Right cardiac atrium (tissue), 5 donors: ENCODE measurements around the gene KRT80. TPM values are rescaled to one million over a fixed set of nuclear protein-coding genes. Genes with fewer than 3 reads are reported as not detected.
A peak's percentile ranks its signal among the peaks of the same experiment; 100 is the strongest.
"Not testable (repeated sequence)": the region's sequence is repeated elsewhere in the genome, so short reads cannot be mapped to it uniquely, and the experiment has no call there.

Source experiments
- ATAC-seq, 2 donors: fragments of 200-7000 bp; cut with Tn5 transposase; one replicate each; pipeline versions ENCODE4 v1.8.0 to v1.9.1; 2020; ENCODE audit warnings: moderate library complexity in 2 of 2, mild to moderate bottlenecking in 1 of 2
- DNase-seq, 3 donors: peaks; one replicate each; pipeline ENCODE4 v3.0.0-alpha.2; 2020
- H3K27ac ChIP-seq: one replicate; pipeline ENCODE4 v1.5.1; 2013; ENCODE audit warnings: mild to moderate bottlenecking, low read length, control low read depth, moderate library complexity
- H3K27me3 ChIP-seq: one replicate; pipeline ENCODE4 v1.6.1; 2013; ENCODE audit not compliant: control insufficient read depth, insufficient read depth
- H3K4me1 ChIP-seq: one replicate; pipeline ENCODE4 v1.6.1; 2013; ENCODE audit warnings: low read length; ENCODE audit not compliant: control insufficient read depth, insufficient read depth
- H3K4me3 ChIP-seq: one replicate; pipeline ENCODE4 v1.5.1; 2013; ENCODE audit warnings: low read length, control low read depth
- H3K9me3 ChIP-seq: one replicate; pipeline ENCODE4 v1.6.1; 2013; ENCODE audit warnings: low read length; ENCODE audit not compliant: control insufficient read depth
- WGBS: extraction: QIAGEN DNeasy Blood & Tissue Kit; methylation state at CpG from one replicate; pipeline ENCODE4 v1.1.7; 2013; 5-methylcytosine and 5-hydroxymethylcytosine counted together
- intact Hi-C, 4 donors: fragments of 100-400 bp; cut with DNase I; formaldehyde crosslinking; loops; one replicate each; pipeline versions ENCODE4 v1.11.0 to v1.14.0; 2022 to 2023
- long read RNA-seq, 4 donors: library from polyadenylated mRNA; unstranded; transcript quantifications; one replicate each; pipeline ENCODE4 v2.0.0, GENCODE V29; 2020 to 2021
- polyA plus RNA-seq: library from polyadenylated mRNA; stranded (reverse); fragments of 200-250 nt; gene quantifications from one replicate; pipeline ENCODE4 v1.2.3, GENCODE V29; 2013
- total RNA-seq, 4 donors: library from RNA; stranded (reverse); fragmentation: NEBNext Ultra II Directional; extraction: Animal tissue kit (Norgen Biotek cat#: 25700); gene quantifications; one replicate each; pipeline ENCODE4 v1.2.1, GENCODE V29; 2021
- donor health status: healthy with polysubstance abuse.
- donor health status: DM: no; HTN: yes; CAD: no.
- donor health status: DM: no; HTN: no; CAD: no.
- donor health status: DM: no; HTN: yes; CAD: no; lungs with severe emphysema.
- donor health status: DM: yes; HTN: yes; CAD: no.

KRT80 gene
- total RNA-seq (under 1 TPM in 1 of 4 donors, not detected in 3; 0.06 TPM), polyA plus RNA-seq (0.05 TPM)
- long read RNA-seq, donor 1, result 0 reads
- long read RNA-seq, donor 2, result 0 reads
- long read RNA-seq, donor 3, result 0 reads
- long read RNA-seq, donor 4, result 0 reads

DNA sequence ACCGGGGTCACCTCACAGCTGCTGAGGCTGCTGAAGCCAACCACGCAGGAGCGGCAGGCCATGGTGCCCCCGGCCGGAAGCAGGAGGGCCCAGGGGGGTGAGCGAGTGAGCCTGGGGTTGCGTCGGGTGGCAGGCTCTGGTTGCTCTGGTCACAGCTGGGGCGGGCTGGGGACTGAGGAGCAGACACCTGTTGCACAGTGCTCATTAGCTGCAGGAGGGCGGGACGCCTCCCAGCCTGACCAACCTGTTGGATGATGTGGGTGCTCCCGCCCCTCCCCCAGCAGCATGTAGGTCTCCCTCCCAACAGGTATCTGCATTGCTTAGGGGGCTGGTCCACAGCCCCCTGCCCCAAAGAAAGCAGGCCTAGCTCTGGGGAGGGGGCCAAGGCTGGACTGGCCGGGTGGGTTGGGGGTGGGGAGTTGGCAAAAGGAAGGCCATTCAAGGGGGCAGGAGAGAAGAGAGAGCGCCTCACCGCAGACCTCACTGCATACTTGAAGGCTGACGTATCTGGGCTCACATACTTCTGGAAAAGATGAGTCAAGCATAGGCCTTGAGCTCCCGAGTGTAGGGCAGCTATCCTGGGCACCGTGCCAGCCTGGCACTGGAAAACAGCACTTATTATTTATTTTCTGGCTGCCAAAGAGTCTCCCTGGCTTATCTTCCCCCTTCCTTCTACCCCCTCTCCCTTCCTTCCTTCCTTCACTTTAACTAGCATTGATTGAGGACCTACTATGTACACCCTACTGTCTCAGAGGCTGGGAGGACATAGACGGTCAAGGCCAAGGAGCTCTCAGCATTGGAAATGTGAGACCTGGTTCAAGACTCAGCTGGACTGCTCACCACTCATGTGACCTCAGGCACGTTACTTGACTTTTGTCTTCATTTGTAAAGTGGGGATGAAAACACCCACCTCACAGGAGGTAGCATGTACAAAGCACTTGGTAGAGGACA lies at the start of gene KRT80:
KRT80 (minus strand) TSS at position 174 of the 951 bp plus-strand sequence; CDS start at position 62, 112 bp downstream.
- ATAC-seq, result peak; percentile 88 to 91
- Histone ChIP-seq H3K9me3 (no peaks in the 10 kb centered on the region), H3K4me1 (peaks cover 12% of the 10 kb centered on the region), H3K27ac (no peak within 1 kb of the TSS), H3K27me3 (no peaks in the 10 kb centered on the region), H3K4me3 (no peak within 1 kb of the TSS)
- WGBS, result 69% methylated on average over 20 of the region's 20 CpGs
- intact Hi-C loops, result no loop called here
- peak; percentile 87 to 92 (median 91) for DNase-seq

GRCh38 chr12:52241205-52241842 lies 49.5 kb upstream of the KRT80 start:
- Histone ChIP-seq H3K27me3 (no peaks in the 10 kb centered on the region), H3K4me3 (no peak overlapping the region), H3K4me1 (peaks cover 8% of the 10 kb centered on the region), H3K27ac (no peak overlapping the region), H3K9me3 (peaks cover 2% of the 10 kb centered on the region)
- ATAC-seq, result no peak
- intact Hi-C loops, result no loop called here
- no peak for DNase-seq
- 85% methylated on average over 11 of the region's 11 CpGs for WGBS

DNA sequence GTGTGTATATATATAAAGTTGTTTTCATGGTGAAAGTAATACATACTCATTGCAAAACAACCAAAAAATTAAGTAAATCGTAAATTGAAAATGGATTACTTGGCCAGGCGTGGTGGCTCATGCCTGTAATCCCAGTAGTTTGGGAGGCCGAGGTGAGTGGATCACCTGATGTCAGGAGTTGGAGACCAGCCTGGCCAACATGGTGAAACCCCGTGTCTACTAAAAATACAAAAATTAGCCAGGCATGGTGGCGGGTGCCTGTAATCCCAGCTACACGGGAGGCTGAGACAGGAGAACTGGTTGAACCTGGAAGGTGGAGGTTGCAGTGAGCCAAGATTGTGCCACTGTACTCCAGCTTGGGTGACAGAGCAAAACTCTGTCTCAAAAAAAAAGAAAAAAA lies 48.4 kb upstream of the KRT80 start:
- H3K27me3 ChIP-seq, H3K27ac ChIP-seq, H3K4me3 ChIP-seq, ATAC-seq, intact Hi-C loops, DNase-seq, H3K4me1 ChIP-seq, H3K9me3 ChIP-seq: not testable (repeated sequence)
- WGBS, result 89% methylated on average over 6 of the region's 6 CpGs

DNA sequence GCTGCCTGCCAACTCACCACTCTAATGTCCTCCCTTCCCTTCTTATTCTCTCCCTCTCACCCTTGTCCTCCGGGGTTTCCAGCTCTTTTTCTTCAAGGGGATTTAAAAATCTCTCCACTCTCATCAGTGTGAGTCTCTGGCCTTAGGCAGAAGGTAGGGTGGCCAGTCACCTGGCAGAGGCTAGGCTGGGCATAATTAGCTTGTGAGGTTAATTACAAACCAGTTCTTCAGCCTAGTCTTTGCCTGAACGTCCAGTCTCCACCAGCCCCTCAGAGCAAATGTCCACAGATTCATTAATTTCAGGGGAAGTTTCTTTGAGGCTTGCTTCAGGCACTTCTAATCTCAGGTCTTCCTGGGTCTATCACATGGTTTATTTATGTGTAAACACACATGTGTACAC lies 48.0 kb upstream of the KRT80 start:
- Histone ChIP-seq H3K9me3 (peaks cover 2% of the 10 kb centered on the region), H3K27me3 (no peaks in the 10 kb centered on the region), H3K4me1 (peaks cover 8% of the 10 kb centered on the region), H3K27ac (no peak overlapping the region), H3K4me3 (no peak overlapping the region)
- 70% methylated on average over 2 of the region's 2 CpGs for WGBS
- no peak for ATAC-seq
- DNase-seq, result no peak
- intact Hi-C loops, result no loop called here

GRCh38 chr12:52238916-52239646 lies 47.3 kb upstream of the KRT80 start:
- 84% methylated on average over 7 of the region's 7 CpGs for WGBS
- Histone ChIP-seq H3K9me3 (peaks cover 2% of the 10 kb centered on the region), H3K4me3 (no peak overlapping the region), H3K27me3 (no peaks in the 10 kb centered on the region), H3K4me1 (peaks cover 2% of the 10 kb centered on the region), H3K27ac (no peak overlapping the region)
- ATAC-seq, result no peak
- intact Hi-C loops, result no loop called here
- DNase-seq, result no peak

DNA sequence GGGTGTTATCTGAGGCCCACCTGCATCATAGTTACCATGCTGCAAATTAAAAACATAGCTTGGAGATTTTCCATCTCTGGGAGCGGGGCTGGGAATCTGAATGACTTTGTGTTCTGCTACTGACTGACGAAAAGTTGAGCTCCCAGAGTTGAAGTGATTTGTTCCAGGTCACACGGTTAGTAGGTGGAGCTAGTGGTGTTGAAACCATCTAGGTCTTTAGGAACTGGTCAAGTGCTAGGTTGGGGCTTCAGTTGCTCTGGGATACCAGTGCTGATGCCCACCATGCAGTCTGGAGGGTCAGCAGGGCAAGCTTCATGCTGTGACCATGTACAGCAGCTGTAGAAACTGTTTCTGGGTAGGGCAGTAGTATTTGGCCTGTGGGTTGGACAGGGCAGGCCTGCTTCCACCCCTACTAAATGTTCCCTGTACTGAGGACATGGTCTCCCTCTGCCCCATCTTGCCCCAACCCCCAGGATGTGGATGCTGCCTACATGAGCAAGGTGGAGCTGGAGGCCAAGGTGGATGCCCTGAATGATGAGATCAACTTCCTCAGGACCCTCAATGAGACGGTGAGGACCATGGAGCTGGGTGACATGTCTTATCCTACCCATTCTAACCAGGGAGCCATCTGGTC lies 46.5 kb upstream of the KRT80 start:
- Histone ChIP-seq H3K27me3 (no peaks in the 10 kb centered on the region), H3K4me1 (peaks cover 1% of the 10 kb centered on the region), H3K27ac (no peak overlapping the region), H3K4me3 (no peak overlapping the region), H3K9me3 (peaks cover under 1% of the 10 kb centered on the region)
- intact Hi-C loops, result no loop called here
- 80% methylated on average over 4 of the region's 4 CpGs for WGBS
- DNase-seq (no peak), ATAC-seq (no peak)

DNA sequence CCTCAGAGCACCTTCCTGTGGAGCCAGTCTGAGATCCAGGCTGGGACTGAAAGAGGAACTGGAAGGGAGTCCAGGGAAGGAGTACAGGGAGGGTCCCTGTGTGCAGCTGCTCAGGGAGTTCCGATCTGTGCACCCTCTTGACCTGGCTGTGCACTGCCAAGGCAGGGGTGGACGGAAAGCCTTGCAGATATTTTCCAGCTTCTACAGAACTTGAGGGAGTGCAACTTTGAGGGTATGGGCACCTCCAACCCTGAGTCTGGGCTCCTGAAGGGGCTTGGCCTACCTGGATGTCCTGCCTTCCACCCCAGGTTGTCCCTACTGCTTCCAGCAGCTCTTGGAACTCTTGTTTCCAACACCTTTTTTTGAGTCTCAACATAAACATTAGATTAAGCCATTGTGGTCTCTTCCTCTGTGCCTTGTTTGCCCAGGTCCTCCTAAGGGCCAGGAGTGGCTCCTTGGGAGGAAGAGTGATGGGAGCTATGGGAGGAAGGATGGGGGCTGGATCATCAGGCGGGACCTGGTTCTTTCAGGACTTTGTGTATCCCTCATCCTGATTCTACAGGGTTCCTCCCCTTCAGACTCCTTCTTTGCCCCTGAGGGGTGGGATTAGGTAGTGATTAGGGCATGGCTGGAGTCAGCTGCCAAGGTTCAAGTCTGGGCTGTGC lies 44.7 kb upstream of the KRT80 start:
- DNase-seq (no peak), ATAC-seq (no peak)
- intact Hi-C loops, result no loop called here
- no peaks in the 10 kb centered on the region for H3K4me1 ChIP-seq
- no peak overlapping the region for H3K4me3 ChIP-seq
- no peak overlapping the region for H3K27ac ChIP-seq
- no peaks in the 10 kb centered on the region for H3K27me3 ChIP-seq
- 87% methylated on average over 3 of the region's 3 CpGs for WGBS
- H3K9me3 ChIP-seq, result no peaks in the 10 kb centered on the region

DNA sequence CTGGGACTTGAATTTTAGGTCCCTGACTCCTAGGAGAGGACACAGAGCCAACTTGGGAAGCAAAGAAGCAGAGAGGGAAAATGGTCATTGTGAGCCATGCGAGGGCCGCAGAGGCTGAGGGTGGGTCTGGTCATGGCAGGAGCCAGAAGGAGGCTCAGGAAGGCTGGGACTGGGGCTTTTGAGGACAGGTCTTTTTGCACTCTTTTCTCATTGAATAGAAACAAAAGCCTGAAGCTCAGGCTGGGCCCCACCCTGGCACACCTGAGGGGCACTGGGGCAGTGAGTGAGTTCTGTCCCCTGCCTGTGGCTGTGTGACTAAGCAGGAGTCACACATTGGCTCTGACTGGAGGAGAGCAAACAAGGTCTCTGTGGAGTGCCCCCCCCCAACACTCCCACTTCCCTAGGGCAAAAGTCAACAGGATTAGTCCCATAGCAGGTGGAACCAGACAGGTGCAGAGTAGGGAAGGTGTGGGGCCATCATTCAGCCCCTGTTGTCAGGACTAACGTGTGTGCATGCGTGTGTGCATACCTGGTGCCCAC lies 44.1 kb upstream of the KRT80 start:
- Histone ChIP-seq H3K27ac (no peak overlapping the region), H3K4me3 (no peak overlapping the region), H3K27me3 (no peaks in the 10 kb centered on the region), H3K4me1 (no peaks in the 10 kb centered on the region), H3K9me3 (no peaks in the 10 kb centered on the region)
- no peak for DNase-seq
- ATAC-seq, result no peak
- whole genome bisulfite sequencing, result 90% methylated on average over 4 of the region's 4 CpGs
- intact Hi-C loops, result no loop called here

DNA sequence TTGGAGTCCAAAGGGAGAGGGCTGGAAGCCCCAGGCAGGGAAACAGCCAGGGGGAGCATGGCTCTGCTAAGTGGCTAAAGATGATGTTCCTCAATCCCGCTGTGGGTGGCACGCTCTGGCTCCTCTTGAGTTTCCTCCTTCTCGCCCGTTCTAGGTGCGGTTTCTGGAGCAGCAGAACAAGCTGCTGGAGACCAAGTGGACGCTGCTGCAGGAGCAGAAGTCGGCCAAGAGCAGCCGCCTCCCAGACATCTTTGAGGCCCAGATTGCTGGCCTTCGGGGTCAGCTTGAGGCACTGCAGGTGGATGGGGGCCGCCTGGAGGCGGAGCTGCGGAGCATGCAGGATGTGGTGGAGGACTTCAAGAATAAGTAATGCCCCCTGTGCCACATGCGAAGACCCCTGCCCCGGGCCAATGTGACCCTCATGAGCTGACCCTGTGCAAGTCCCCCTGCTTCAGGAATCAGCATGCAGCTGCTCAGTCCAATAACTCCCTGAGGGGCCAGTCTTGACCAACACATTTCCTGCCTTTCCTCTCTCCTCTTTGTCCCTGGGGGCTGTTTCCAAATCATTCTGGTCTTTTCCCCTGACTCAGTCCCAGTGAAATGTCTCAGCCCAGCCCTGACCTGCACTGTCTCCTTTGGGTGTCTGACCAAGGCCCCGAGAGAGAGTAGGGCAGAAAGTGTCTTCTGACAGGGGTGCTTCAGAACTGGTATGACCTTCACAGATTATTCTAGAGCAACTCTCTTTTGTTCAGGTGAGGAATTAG lies 43.4 kb upstream of the KRT80 start:
- 91% methylated on average over 15 of the region's 15 CpGs for WGBS
- Histone ChIP-seq H3K9me3 (no peaks in the 10 kb centered on the region), H3K27ac (no peak overlapping the region), H3K27me3 (no peaks in the 10 kb centered on the region), H3K4me3 (no peak overlapping the region), H3K4me1 (no peaks in the 10 kb centered on the region)
- ATAC-seq (no peak), DNase-seq (no peak)
- intact Hi-C loops, result no loop called here
